ENCODE data around the gene CARD9.

DNA sequence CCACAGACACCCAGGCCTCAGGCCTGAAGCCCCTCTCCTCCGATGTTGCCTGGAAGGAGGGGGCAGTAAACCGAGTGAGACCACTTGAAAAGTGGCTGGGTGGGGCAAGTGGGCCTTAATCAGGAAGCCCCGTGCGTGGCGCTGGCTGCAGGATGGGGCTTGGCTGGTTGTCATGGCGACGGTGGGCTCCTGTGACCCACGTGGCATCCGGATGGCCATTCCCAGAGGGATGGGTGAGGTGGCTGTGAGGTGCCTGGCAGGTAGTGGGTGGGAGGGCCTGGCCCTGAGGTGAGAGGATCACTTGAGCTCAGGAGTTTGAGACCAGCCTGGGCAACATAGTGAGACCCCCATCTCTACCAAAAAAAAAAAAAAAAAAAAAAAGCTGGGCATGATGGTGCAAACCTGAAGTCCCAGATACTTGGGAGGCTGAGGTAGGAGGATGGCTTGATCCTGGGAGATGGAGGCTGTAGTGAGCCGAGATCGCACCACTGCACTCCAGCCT lies 40.9 kb downstream of the CARD9 start:
- no peak for TF ChIP-seq EZH2 (IDR thresholded peaks at IDR 0.05; ENCODE audit: insufficient read depth, poor library complexity, severe bottlenecking)
- TF ChIP-seq EZH2phosphoT487 (IDR thresholded peaks at IDR 0.05; ENCODE audit: insufficient read depth, low read depth) = no peak
